ENCODE data around the gene PATZ1.
"Not testable (repeated sequence)": the region's sequence is repeated elsewhere in the genome, so short reads cannot be mapped to it uniquely, and the experiment has no call there.

Gene PATZ1

GRCh38 chr22:31332010-31332409, 14.1 kb downstream of the PATZ1 start:
- Histone ChIP-seq H3K9me3 (ENCODE audit: control insufficient read depth, low read length) (no peaks in the 10 kb centered on the region), H3K27ac (ENCODE audit: low read depth, low read length, severe bottlenecking) (no peak overlapping the region), H3K36me3 (ENCODE audit: control insufficient read depth, insufficient read depth, low read length) (peaks cover 92% of the 10 kb centered on the region), H3K4me3 (ENCODE audit: extremely low read depth, insufficient read depth, low read length, poor library complexity, severe bottlenecking) (no peak overlapping the region), H3K4me1 (ENCODE audit: control insufficient read depth, insufficient read depth, low read length, poor library complexity, severe bottlenecking) (peaks cover 11% of the 10 kb centered on the region)
- 92 to 96% methylated on average over 7 to 8 of the region's 8 CpGs for WGBS, 2 experiments (ENCODE audit: insufficient coverage in 2 of 2)

- WGBS, 2 experiments (ENCODE audit: insufficient coverage in 2 of 2), result 93 to 98% methylated on average over 7 to 8 of the region's 9 CpGs
- H3K36me3 ChIP-seq (ENCODE audit: control insufficient read depth, insufficient read depth, low read length), result peaks cover 91% of the 10 kb centered on the region
- peaks cover 11% of the 10 kb centered on the region for H3K4me1 ChIP-seq (ENCODE audit: control insufficient read depth, insufficient read depth, low read length, poor library complexity, severe bottlenecking)
- H3K4me3 ChIP-seq (ENCODE audit: extremely low read depth, insufficient read depth, low read length, poor library complexity, severe bottlenecking), result no peak overlapping the region
- H3K9me3 ChIP-seq (ENCODE audit: control insufficient read depth, low read length), result no peaks in the 10 kb centered on the region
- no peak overlapping the region for H3K27ac ChIP-seq (ENCODE audit: low read depth, low read length, severe bottlenecking)
These were observed 16.5 kb downstream of the PATZ1 start for GRCh38 chr22:31329453-31330215.

GRCh38 chr22:31329029-31329428, 17.1 kb downstream of the PATZ1 start:
- H3K4me3 ChIP-seq (ENCODE audit: extremely low read depth, insufficient read depth, low read length, poor library complexity, severe bottlenecking), result no peak overlapping the region
- WGBS, 2 experiments (ENCODE audit: insufficient coverage in 2 of 2), result 88 to 94% methylated on average over 4 of the region's 4 CpGs
- H3K4me1 ChIP-seq (ENCODE audit: control insufficient read depth, insufficient read depth, low read length, poor library complexity, severe bottlenecking), result peaks cover 11% of the 10 kb centered on the region
- H3K36me3 ChIP-seq (ENCODE audit: control insufficient read depth, insufficient read depth, low read length), result peaks cover 91% of the 10 kb centered on the region
- H3K9me3 ChIP-seq (ENCODE audit: control insufficient read depth, low read length), result no peaks in the 10 kb centered on the region
- H3K27ac ChIP-seq (ENCODE audit: low read depth, low read length, severe bottlenecking), result no peak overlapping the region

- 86 to 95% methylated on average over 10 to 11 of the region's 13 CpGs for WGBS, 2 experiments (ENCODE audit: insufficient coverage in 2 of 2)
- Histone ChIP-seq H3K4me1 (ENCODE audit: control insufficient read depth, insufficient read depth, low read length, poor library complexity, severe bottlenecking) (peaks cover 11% of the 10 kb centered on the region), H3K27ac (ENCODE audit: low read depth, low read length, severe bottlenecking) (no peak overlapping the region), H3K4me3 (ENCODE audit: extremely low read depth, insufficient read depth, low read length, poor library complexity, severe bottlenecking) (no peak overlapping the region), H3K36me3 (ENCODE audit: control insufficient read depth, insufficient read depth, low read length) (peaks cover 89% of the 10 kb centered on the region), H3K9me3 (ENCODE audit: control insufficient read depth, low read length) (no peaks in the 10 kb centered on the region)
These were observed 17.6 kb downstream of the PATZ1 start for GRCh38 chr22:31328544-31328960.

GRCh38 chr22:31327806-31328543, 18.2 kb downstream of the PATZ1 start:
- Histone ChIP-seq H3K9me3 (ENCODE audit: control insufficient read depth, low read length) (no peaks in the 10 kb centered on the region), H3K27ac (ENCODE audit: low read depth, low read length, severe bottlenecking) (no peak overlapping the region), H3K4me3 (ENCODE audit: extremely low read depth, insufficient read depth, low read length, poor library complexity, severe bottlenecking) (no peak overlapping the region), H3K4me1 (ENCODE audit: control insufficient read depth, insufficient read depth, low read length, poor library complexity, severe bottlenecking) (peaks cover 11% of the 10 kb centered on the region), H3K36me3 (ENCODE audit: control insufficient read depth, insufficient read depth, low read length) (peaks cover 83% of the 10 kb centered on the region)
- 82 to 83% methylated on average over 5 to 8 of the region's 9 CpGs for WGBS, 2 experiments (ENCODE audit: insufficient coverage in 2 of 2)

- no peaks in the 10 kb centered on the region for H3K9me3 ChIP-seq (ENCODE audit: control insufficient read depth, low read length)
- no peak overlapping the region for H3K27ac ChIP-seq (ENCODE audit: low read depth, low read length, severe bottlenecking)
- no peak overlapping the region for H3K4me3 ChIP-seq (ENCODE audit: extremely low read depth, insufficient read depth, low read length, poor library complexity, severe bottlenecking)
- H3K36me3 ChIP-seq (ENCODE audit: control insufficient read depth, insufficient read depth, low read length), result peaks cover 76% of the 10 kb centered on the region
- peaks cover 11% of the 10 kb centered on the region for H3K4me1 ChIP-seq (ENCODE audit: control insufficient read depth, insufficient read depth, low read length, poor library complexity, severe bottlenecking)
- WGBS, 2 experiments (ENCODE audit: insufficient coverage in 2 of 2), result 92 to 99% methylated on average over 7 of the region's 9 CpGs
These were observed 19.3 kb downstream of the PATZ1 start for GRCh38 chr22:31326877-31327276.

GRCh38 chr22:31323578-31324550, 22.3 kb downstream of the PATZ1 start:
- Histone ChIP-seq H3K36me3 (ENCODE audit: control insufficient read depth, insufficient read depth, low read length) (peaks cover 47% of the 10 kb centered on the region), H3K9me3 (ENCODE audit: control insufficient read depth, low read length) (no peaks in the 10 kb centered on the region), H3K27ac (ENCODE audit: low read depth, low read length, severe bottlenecking) (no peak overlapping the region), H3K4me3 (ENCODE audit: extremely low read depth, insufficient read depth, low read length, poor library complexity, severe bottlenecking) (no peak overlapping the region), H3K4me1 (ENCODE audit: control insufficient read depth, insufficient read depth, low read length, poor library complexity, severe bottlenecking) (peaks cover 4% of the 10 kb centered on the region)
- WGBS, 2 experiments (ENCODE audit: insufficient coverage in 2 of 2), result 93 to 98% methylated on average over 5 to 7 of the region's 8 CpGs

- Histone ChIP-seq H3K36me3 (ENCODE audit: control insufficient read depth, insufficient read depth, low read length) (peaks cover 29% of the 10 kb centered on the region), H3K9me3 (ENCODE audit: control insufficient read depth, low read length) (no peaks in the 10 kb centered on the region), H3K4me3 (ENCODE audit: extremely low read depth, insufficient read depth, low read length, poor library complexity, severe bottlenecking) (no peak overlapping the region), H3K27ac (ENCODE audit: low read depth, low read length, severe bottlenecking) (no peak overlapping the region), H3K4me1 (ENCODE audit: control insufficient read depth, insufficient read depth, low read length, poor library complexity, severe bottlenecking) (no peaks in the 10 kb centered on the region)
- WGBS, 2 experiments (ENCODE audit: insufficient coverage in 2 of 2), result 98 to 100% methylated on average over 2 to 3 of the region's 4 CpGs
These were observed 24.7 kb downstream of the PATZ1 start for GRCh38 chr22:31321421-31321820.

GRCh38 chr22:31314220-31314619, 31.9 kb downstream of the PATZ1 start:
- not testable (repeated sequence) for H3K4me3 ChIP-seq (ENCODE audit: extremely low read depth, insufficient read depth, low read length, poor library complexity, severe bottlenecking); H3K9me3 ChIP-seq (ENCODE audit: control insufficient read depth, low read length); H3K36me3 ChIP-seq (ENCODE audit: control insufficient read depth, insufficient read depth, low read length); H3K4me1 ChIP-seq (ENCODE audit: control insufficient read depth, insufficient read depth, low read length, poor library complexity, severe bottlenecking); H3K27ac ChIP-seq (ENCODE audit: low read depth, low read length, severe bottlenecking)
- 91 to 100% methylated on average over 1 of the region's 1 CpG for WGBS, 2 experiments (ENCODE audit: insufficient coverage in 2 of 2)

- 48 to 51% methylated on average over 4 of the region's 6 CpGs for WGBS, 2 experiments (ENCODE audit: insufficient coverage in 2 of 2)
- Histone ChIP-seq H3K27ac (ENCODE audit: low read depth, low read length, severe bottlenecking) (no peak overlapping the region), H3K4me3 (ENCODE audit: extremely low read depth, insufficient read depth, low read length, poor library complexity, severe bottlenecking) (no peak overlapping the region), H3K9me3 (ENCODE audit: control insufficient read depth, low read length) (peaks cover 5% of the 10 kb centered on the region), H3K36me3 (ENCODE audit: control insufficient read depth, insufficient read depth, low read length) (no peaks in the 10 kb centered on the region), H3K4me1 (ENCODE audit: control insufficient read depth, insufficient read depth, low read length, poor library complexity, severe bottlenecking) (no peaks in the 10 kb centered on the region)
These were observed 32.6 kb downstream of the PATZ1 start for GRCh38 chr22:31313366-31314147.

Measured in mesodermal cell (in vitro differentiated cells).